ENCODE measurements around the gene OSBPL10. TPM values are rescaled to one million over a fixed set of nuclear protein-coding genes. Genes with fewer than 3 reads are reported as not detected.

The OSBPL10 gene
- total RNA-seq, 1 donor from 2014 or later: 24.4 TPM

DNA sequence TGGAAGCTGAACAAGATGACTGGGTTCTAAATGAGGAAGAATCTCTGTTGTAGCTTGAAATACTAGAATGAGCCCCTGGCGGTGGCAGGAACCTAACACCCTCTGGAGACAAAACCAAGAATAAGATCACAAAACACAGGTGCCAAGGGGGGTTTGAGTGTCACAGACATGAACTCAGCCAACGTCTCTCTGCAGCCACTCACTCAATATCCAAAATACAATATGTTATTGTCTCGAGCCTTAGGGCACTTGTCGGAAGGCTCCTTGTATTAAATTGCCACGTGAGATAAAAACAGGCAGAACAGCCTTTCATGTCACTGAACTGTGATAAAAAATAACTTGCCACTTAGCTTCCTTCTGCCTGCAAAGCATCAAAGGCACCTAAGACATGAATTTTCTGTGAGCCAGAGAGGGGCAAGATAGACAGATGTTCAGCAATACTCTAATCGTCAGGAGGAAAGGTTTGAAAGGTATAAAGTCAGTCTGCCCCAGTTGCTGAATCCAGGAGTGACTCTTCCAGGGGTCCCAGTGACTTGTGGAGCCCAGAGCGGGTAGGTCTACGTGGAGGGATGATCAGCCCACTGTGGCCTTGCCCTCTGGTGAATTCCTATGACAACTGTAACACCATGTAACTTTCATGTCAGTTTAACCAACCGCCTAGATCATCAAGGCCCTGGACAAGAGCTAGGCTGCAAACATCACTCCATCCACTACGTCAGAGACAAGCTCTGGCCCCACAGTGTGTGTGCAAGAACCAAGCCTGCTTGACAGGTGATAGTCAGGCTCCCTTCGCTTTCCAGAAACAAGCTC lies 165.2 kb downstream of the OSBPL10 start:
- H3K9me3 Mint-ChIP-seq: peaks cover 5% of the 10 kb centered on the region
- TF ChIP-seq CTCF (conservative IDR thresholded peaks at IDR 0.05): no peak
- H3K27ac Mint-ChIP-seq: peak overlapping the region; percentile 77
- peaks cover 22% of the 10 kb centered on the region for H3K4me1 Mint-ChIP-seq (ENCODE audit: unreplicated experiment)
- H3K36me3 Mint-ChIP-seq: peaks cover 4% of the 10 kb centered on the region
- DNase-seq (ENCODE audit: extremely low spot score, unreplicated experiment): no peak
- H3K27me3 Mint-ChIP-seq: peaks cover 5% of the 10 kb centered on the region
- peak overlapping the region; percentile 46 for H3K4me3 Mint-ChIP-seq

- Mint-ChIP-seq H3K36me3 (peaks cover 4% of the 10 kb centered on the region), H3K27me3 (peaks cover 5% of the 10 kb centered on the region), H3K9me3 (peaks cover 5% of the 10 kb centered on the region), H3K27ac (peak overlapping the region; percentile 77), H3K4me1 (ENCODE audit: unreplicated experiment) (peaks cover 22% of the 10 kb centered on the region), H3K4me3 (no peak overlapping the region)
- no peak for DNase-seq (ENCODE audit: extremely low spot score, unreplicated experiment)
- TF ChIP-seq CTCF (conservative IDR thresholded peaks at IDR 0.05): no peak
These were observed 166.1 kb downstream of the OSBPL10 start for GRCh38 chr3:31815006-31815405.

DNA sequence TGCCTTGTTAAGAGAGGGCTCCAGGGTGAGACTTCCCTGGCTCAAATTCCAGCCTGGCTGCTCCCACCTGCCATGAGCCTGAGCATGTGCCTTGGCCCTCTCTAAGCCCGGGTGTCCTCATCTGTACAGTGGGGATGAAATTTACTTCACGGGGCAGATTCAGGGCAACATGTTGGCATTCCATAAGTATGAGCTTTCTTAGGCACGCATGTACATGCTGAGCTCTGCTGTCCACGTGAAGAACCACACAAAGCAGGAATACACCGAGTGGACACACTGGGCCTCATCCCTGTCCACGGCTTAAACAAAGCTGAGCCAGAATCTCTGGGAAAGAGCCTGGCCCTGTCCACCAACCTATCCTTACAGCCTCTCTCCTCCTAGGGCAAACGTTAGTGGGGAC lies 167.4 kb downstream of the OSBPL10 start:
- peaks cover 5% of the 10 kb centered on the region for H3K9me3 Mint-ChIP-seq
- no peak for TF ChIP-seq CTCF (conservative IDR thresholded peaks at IDR 0.05)
- H3K27ac Mint-ChIP-seq: no peak overlapping the region
- H3K36me3 Mint-ChIP-seq: peaks cover 4% of the 10 kb centered on the region
- peaks cover 22% of the 10 kb centered on the region for H3K4me1 Mint-ChIP-seq (ENCODE audit: unreplicated experiment)
- peaks cover 5% of the 10 kb centered on the region for H3K27me3 Mint-ChIP-seq
- H3K4me3 Mint-ChIP-seq: no peak overlapping the region
- DNase-seq (ENCODE audit: extremely low spot score, unreplicated experiment): no peak

DNA sequence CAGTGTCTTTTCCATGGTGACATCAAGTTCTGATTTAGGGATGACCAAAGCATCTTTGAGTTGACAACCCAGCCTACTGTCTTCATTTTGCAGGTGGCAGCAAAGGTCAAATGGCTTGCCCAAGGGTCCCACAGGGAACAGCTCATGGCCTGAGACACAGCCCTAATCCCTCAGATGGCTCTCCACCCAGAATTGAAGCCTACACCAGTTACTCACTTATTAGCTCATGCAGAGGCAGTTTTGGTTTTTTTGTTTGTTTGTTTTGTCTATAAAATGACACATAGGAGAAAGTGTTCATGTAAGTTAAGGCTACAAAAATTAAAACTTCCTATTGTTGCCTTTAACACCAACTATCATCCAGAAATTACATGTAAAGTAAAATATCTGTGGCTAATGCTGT lies 167.9 kb downstream of the OSBPL10 start:
- no peak overlapping the region for H3K27ac Mint-ChIP-seq
- H3K36me3 Mint-ChIP-seq: peaks cover 4% of the 10 kb centered on the region
- H3K27me3 Mint-ChIP-seq: peaks cover 5% of the 10 kb centered on the region
- peaks cover 19% of the 10 kb centered on the region for H3K4me1 Mint-ChIP-seq (ENCODE audit: unreplicated experiment)
- H3K9me3 Mint-ChIP-seq: peaks cover 5% of the 10 kb centered on the region
- DNase-seq (ENCODE audit: extremely low spot score, unreplicated experiment): no peak
- no peak overlapping the region for H3K4me3 Mint-ChIP-seq
- no peak for TF ChIP-seq CTCF (conservative IDR thresholded peaks at IDR 0.05)

- peaks cover 5% of the 10 kb centered on the region for H3K27me3 Mint-ChIP-seq
- H3K4me1 Mint-ChIP-seq (ENCODE audit: unreplicated experiment): peaks cover 18% of the 10 kb centered on the region
- H3K36me3 Mint-ChIP-seq: peaks cover 4% of the 10 kb centered on the region
- no peak for TF ChIP-seq CTCF (conservative IDR thresholded peaks at IDR 0.05)
- DNase-seq (ENCODE audit: extremely low spot score, unreplicated experiment): no peak
- no peak overlapping the region for H3K27ac Mint-ChIP-seq
- H3K9me3 Mint-ChIP-seq: peaks cover 5% of the 10 kb centered on the region
- no peak overlapping the region for H3K4me3 Mint-ChIP-seq
These were observed 170.1 kb downstream of the OSBPL10 start for GRCh38 chr3:31810991-31811433.

All from type B pancreatic cell (in vitro differentiated cells).